Subcutaneous abdominal adipose tissue (tissue), 5 donors: ENCODE data around the gene LPXN.

ENCODE experiments used
- H3K27ac ChIP-seq: one replicate; pipeline ENCODE4 v1.7.0; 2013; ENCODE audit warnings: low read depth, mild to moderate bottlenecking, inconsistent platforms, low read length, moderate library complexity
- H3K27me3 ChIP-seq, 5 donors: one replicate each; pipeline ENCODE4 v1.7.0; 2013; ENCODE audit warnings: low read length in 5 of 5, inconsistent platforms in 1 of 5; ENCODE audit not compliant: control insufficient read depth in 5 of 5, insufficient read depth in 4 of 5
- H3K36me3 ChIP-seq, 5 donors: one replicate each; pipeline ENCODE4 v1.7.0; 2013; ENCODE audit warnings: low read length in 5 of 5; ENCODE audit not compliant: control insufficient read depth in 5 of 5, insufficient read depth in 5 of 5
- H3K4me1 ChIP-seq, 5 donors: one replicate each; pipeline ENCODE4 v1.7.0; 2013; ENCODE audit warnings: low read length in 5 of 5, mild to moderate bottlenecking in 3 of 5, moderate library complexity in 1 of 5; ENCODE audit not compliant: control insufficient read depth in 5 of 5, insufficient read depth in 5 of 5
- H3K4me3 ChIP-seq, 5 donors: one replicate each; pipeline ENCODE4 v1.7.0; 2013; ENCODE audit warnings: low read length in 5 of 5, low read depth in 1 of 5
- H3K9ac ChIP-seq, 5 donors: one replicate each; pipeline ENCODE4 v1.7.0; 2013; ENCODE audit warnings: low read length in 5 of 5, mild to moderate bottlenecking in 4 of 5, moderate library complexity in 3 of 5
- H3K9me3 ChIP-seq, 5 donors: one replicate each; pipeline ENCODE4 v1.7.0; 2013; ENCODE audit warnings: low read length in 5 of 5; ENCODE audit not compliant: control insufficient read depth in 5 of 5
- donor health status: healthy.
- donor health status: healthy.
- donor health status: healthy.
- donor health status: healthy.
- donor health status: healthy.

Gene LPXN

GRCh38 chr11:58485961-58486360 is 89.7 kb downstream of the LPXN start:
- Histone ChIP-seq H3K9ac (no peak overlapping the region), H3K4me1 (no peaks in the 10 kb centered on the region), H3K27me3 (peaks cover 0 to 2% (median 0%) of the 10 kb centered on the region in 5 donors), H3K4me3 (no peak overlapping the region), H3K9me3 (no peaks in the 10 kb centered on the region), H3K27ac (no peak overlapping the region), H3K36me3 (no peaks in the 10 kb centered on the region)
